Neural progenitor cell (in vitro differentiated cells): ENCODE data around the gene BICD2.

ENCODE experiments used
- EZH2 ChIP-seq: fragments of 200-600 bp; sonication (generic); IDR thresholded peaks from 2 replicates; pipeline ENCODE4 v1.6.1; 2017; ENCODE audit warnings: antibody characterized with exemption, mild to moderate bottlenecking, moderate library complexity
- EZH2phosphoT487 ChIP-seq: fragments of 200-600 bp; sonication (generic); IDR thresholded peaks from 2 replicates; pipeline ENCODE4 v1.6.1; 2017; ENCODE audit warnings: antibody characterized with exemption
- TF ChIP-seq, protein P1 (sequence below): fragments of 200-600 bp; sonication (generic); IDR thresholded peaks from 2 replicates; pipeline ENCODE4 v1.5.1; 2017; ENCODE audit warnings: antibody characterized with exemption, mild to moderate bottlenecking

DNA sequence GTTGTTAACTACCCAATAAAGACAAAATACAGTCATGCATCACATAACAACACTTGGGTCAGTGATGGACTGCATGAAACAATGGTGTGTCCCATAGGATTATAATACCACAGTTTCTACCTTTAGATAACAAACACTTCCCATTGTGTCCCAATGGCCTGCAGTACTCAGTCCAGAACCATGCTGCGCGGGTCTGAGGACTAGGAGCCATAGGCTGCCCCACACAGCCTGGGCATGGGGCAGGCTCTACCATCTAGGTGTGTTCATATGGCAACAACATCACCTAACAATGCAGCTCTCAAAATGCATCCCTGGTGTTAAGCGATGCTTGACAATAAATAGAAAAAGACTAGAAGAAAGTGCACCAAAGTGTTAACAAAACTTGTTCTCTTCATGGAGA lies 101.5 kb downstream of the BICD2 start:
- TF ChIP-seq, protein P1, sequence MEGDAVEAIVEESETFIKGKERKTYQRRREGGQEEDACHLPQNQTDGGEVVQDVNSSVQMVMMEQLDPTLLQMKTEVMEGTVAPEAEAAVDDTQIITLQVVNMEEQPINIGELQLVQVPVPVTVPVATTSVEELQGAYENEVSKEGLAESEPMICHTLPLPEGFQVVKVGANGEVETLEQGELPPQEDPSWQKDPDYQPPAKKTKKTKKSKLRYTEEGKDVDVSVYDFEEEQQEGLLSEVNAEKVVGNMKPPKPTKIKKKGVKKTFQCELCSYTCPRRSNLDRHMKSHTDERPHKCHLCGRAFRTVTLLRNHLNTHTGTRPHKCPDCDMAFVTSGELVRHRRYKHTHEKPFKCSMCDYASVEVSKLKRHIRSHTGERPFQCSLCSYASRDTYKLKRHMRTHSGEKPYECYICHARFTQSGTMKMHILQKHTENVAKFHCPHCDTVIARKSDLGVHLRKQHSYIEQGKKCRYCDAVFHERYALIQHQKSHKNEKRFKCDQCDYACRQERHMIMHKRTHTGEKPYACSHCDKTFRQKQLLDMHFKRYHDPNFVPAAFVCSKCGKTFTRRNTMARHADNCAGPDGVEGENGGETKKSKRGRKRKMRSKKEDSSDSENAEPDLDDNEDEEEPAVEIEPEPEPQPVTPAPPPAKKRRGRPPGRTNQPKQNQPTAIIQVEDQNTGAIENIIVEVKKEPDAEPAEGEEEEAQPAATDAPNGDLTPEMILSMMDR, result no peak
- TF ChIP-seq EZH2phosphoT487 (no peak), EZH2 (no peak)
